ENCODE results near the gene RASAL2.

DNA sequence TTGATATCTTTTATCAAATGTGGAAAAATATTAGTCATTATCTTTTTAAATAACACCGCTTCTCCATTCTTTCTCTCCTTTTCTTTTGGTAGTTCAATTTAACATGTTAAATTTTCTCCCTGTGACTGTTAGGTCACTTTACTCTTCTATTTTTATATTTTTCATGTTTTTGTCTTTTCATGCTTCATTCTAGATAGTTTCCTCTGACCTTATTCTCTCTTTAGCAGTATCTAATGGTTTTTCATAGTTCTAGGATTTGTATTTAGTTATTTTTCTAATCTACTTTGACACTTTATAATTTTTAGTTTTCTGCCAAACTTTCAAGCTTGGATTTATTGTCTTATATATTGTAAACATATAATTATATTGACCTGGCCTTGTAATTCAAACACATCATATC is 116.0 kb downstream of the RASAL2 start:
- TF ChIP-seq FOXK2 (IDR thresholded peaks at IDR 0.05): no peak
- TF ChIP-seq SP1 (IDR thresholded peaks at IDR 0.05): no peak
- no peak for TF ChIP-seq SUZ12 (IDR thresholded peaks at IDR 0.05)
- no peak for TF ChIP-seq ZNF384 (IDR thresholded peaks at IDR 0.05)

Measured in HEK293T (cell line).